Effector memory CD8-positive, alpha-beta T cell (primary cell): ENCODE data around the gene TMSB10.
"Not testable (repeated sequence)": the region's sequence is repeated elsewhere in the genome, so short reads cannot be mapped to it uniquely, and the experiment has no call there.

ENCODE experiments used
- ATAC-seq: fragments of 150-1000 bp; cut with Tn5 transposase; replicated peaks from 2 replicates; pipeline ENCODE4 v1.10.0; 2021; ENCODE audit warnings: mild to moderate bottlenecking, moderate library complexity
- DNase-seq, 3 experiments: peaks; one replicate each; pipeline ENCODE4 v3.0.0; 2021
- H3K27ac Mint-ChIP-seq, 2 donors: one replicate each; pipeline ENCODE4 v1.8.0; 2022; ENCODE audit warnings: mild to moderate bottlenecking in 2 of 2, mixed read lengths in 2 of 2, moderate library complexity in 2 of 2
- H3K27me3 Mint-ChIP-seq, 2 donors: one replicate each; pipeline ENCODE4 v1.8.0; 2022; ENCODE audit warnings: mixed read lengths in 2 of 2
- H3K36me3 Mint-ChIP-seq: one replicate; pipeline ENCODE4 v1.8.0; 2022; ENCODE audit warnings: mild to moderate bottlenecking, moderate library complexity, mixed read lengths; ENCODE audit not compliant: insufficient read depth
- H3K4me1 Mint-ChIP-seq, 2 donors: one replicate each; pipeline ENCODE4 v1.8.0; 2022; ENCODE audit warnings: low read depth in 2 of 2, mixed read lengths in 2 of 2
- H3K4me3 Mint-ChIP-seq, 2 donors: one replicate each; pipeline ENCODE4 v1.8.0; 2022; ENCODE audit warnings: mild to moderate bottlenecking in 2 of 2, mixed read lengths in 2 of 2, moderate library complexity in 2 of 2
- H3K9me3 Mint-ChIP-seq, 2 donors: one replicate each; pipeline ENCODE4 v1.8.0; 2022; ENCODE audit warnings: mixed read lengths in 2 of 2

TMSB10 gene

DNA sequence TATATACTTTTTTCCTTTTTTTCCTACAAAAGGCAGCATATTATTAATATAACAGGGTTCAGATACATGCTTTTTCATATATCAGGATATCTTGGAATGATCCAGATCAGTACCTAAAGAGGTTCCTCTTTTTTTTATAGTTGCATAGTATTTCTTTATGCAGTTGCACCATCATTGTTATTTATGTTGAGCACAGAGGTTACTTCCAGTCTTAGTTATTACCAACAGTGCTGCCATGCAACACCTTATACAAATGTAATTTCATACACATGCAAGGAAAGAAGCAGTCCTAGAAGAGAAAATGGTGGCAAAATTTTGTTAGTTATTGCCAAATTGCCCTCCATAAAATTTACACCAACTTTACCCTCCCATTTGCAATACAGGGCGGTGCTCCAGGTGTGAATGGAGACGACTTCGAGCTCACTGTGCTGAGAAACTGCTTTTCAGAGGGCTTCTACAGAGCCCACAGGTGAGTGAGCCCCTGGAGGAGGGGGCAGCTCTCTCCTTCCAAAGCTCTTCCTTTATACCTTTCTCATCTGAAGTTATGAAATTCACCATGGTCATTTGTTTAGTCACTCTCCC lies 35.5 kb downstream of the TMSB10 start:
- Mint-ChIP-seq H3K4me1 (peaks cover 16 to 30% of the 10 kb centered on the region in 2 donors), H3K36me3 (peaks cover 27% of the 10 kb centered on the region), H3K4me3 (no peak overlapping the region), H3K27me3 (no peaks in the 10 kb centered on the region), H3K9me3 (no peaks in the 10 kb centered on the region), H3K27ac (peak overlapping the region; percentile 79 to 99)
- no peak for DNase-seq
- no peak for ATAC-seq

DNA sequence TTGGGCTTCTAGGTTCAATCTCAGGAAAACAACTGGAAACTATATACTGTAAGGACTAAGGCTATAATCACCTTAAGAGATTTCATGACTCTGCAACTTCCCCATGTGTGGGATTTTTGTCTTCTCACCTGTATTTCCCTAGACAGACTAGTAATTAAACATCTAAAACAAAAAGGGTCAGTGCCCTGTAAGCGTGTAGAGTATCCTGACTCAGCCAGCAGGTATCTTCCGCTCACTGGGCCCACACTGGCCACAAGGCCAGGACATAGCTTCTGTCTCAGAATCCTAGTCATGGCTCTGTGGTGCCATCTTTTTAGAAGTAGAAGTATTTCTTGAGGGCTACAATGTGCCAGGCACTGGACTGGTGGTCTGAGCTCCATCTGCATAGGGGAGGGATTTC lies 36.7 kb downstream of the TMSB10 start:
- Mint-ChIP-seq H3K36me3 (peaks cover 24% of the 10 kb centered on the region), H3K4me3 (no peak overlapping the region), H3K27ac (peak overlapping the region in 1 of 2 donors; percentile 18), H3K27me3 (no peaks in the 10 kb centered on the region), H3K4me1 (peaks cover 25 to 40% of the 10 kb centered on the region in 2 donors), H3K9me3 (no peaks in the 10 kb centered on the region)
- ATAC-seq (no peak), DNase-seq (no peak)

DNA sequence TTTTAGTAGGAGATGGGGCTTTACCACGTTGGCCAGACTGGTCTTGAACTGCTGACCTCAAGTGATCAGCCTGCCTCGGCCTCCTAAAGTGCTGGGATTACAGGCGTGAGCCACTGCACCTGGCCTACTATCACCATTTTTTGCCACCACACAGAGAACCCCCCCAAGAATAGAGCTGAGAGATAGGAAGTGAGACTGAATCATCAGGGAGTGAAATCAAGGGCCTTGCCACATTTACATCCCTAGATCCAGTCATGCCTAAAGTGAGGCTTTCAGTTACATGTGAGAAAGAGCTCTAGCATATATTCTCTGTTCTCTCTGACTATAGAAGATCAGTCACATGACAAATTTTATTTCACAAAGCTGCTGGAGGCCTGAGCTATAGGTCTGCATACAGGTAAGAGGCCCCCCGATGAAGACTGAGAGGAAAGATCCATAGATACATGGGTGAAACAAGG lies 37.5 kb downstream of the TMSB10 start:
- no peak for ATAC-seq
- no peak for DNase-seq
- H3K27me3 Mint-ChIP-seq, result no peaks in the 10 kb centered on the region
- peak overlapping the region in 1 of 2 donors; percentile 18 for H3K27ac Mint-ChIP-seq
- peaks cover 25 to 40% of the 10 kb centered on the region in 2 donors for H3K4me1 Mint-ChIP-seq
- H3K4me3 Mint-ChIP-seq, result no peak overlapping the region
- H3K9me3 Mint-ChIP-seq, result no peaks in the 10 kb centered on the region
- H3K36me3 Mint-ChIP-seq, result peaks cover 18% of the 10 kb centered on the region

DNA sequence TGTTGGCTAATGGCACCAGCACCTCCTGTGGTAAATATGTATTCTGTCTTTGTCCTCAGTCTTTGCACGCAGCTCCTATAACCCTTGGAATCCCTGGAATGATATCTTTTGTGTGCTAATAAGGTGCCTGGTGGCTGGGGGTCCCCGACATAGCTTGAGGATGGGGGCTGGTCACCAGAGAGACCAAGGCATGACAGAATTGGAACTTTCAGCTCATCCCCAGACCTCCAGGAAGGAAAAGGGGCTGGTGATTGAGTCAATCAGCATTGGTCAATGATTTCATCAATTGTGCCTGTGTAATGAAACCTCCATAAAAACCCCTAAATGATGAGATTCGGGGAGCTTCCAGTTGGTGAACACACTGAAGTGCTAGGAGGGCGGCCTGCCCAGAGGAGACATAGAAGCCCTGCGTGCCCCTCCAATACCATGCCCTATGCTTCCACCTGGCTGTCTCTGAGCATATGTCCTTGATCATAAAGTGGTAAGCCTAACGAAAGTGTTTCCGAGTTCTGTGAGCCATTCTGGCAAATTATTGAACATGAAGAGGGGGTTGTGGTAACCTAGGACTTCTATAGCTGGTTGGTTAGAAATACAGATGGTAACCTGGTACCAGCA lies 38.9 kb downstream of the TMSB10 start:
- ATAC-seq, result no peak
- peaks cover 10% of the 10 kb centered on the region for H3K36me3 Mint-ChIP-seq
- no peak overlapping the region for H3K27ac Mint-ChIP-seq
- peak overlapping the region in 1 of 2 donors; percentile 29 for H3K4me3 Mint-ChIP-seq
- no peaks in the 10 kb centered on the region for H3K27me3 Mint-ChIP-seq
- peaks cover 21 to 30% of the 10 kb centered on the region in 2 donors for H3K4me1 Mint-ChIP-seq
- no peaks in the 10 kb centered on the region for H3K9me3 Mint-ChIP-seq
- no peak for DNase-seq

DNA sequence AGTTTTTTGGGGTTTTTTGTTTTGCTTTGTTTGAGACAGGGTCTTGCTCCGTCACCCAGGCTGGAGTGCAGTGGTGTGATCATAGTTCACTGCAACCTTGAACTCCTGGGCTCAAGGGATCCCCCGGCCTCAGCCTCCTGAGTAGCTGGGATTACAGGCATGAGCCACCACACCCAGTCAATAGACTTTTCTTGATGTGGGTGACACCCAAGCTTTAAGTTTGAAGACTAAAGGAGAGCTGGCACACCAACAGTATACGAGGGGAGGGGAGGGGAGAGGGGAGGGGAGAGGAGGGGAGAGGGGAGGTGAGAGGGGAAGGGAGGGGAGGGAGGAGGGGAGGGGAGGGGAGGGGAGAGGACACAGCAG lies 40.4 kb downstream of the TMSB10 start:
- H3K27me3 Mint-ChIP-seq, DNase-seq, H3K9me3 Mint-ChIP-seq: not testable (repeated sequence)
- peak overlapping the region; percentile 76 to 83 for H3K27ac Mint-ChIP-seq
- H3K4me3 Mint-ChIP-seq, result peak overlapping the region; percentile 49 to 62
- ATAC-seq, result peak; percentile 28
- peaks cover 10% of the 10 kb centered on the region for H3K36me3 Mint-ChIP-seq
- H3K4me1 Mint-ChIP-seq, result peaks cover 15 to 23% of the 10 kb centered on the region in 2 donors

DNA sequence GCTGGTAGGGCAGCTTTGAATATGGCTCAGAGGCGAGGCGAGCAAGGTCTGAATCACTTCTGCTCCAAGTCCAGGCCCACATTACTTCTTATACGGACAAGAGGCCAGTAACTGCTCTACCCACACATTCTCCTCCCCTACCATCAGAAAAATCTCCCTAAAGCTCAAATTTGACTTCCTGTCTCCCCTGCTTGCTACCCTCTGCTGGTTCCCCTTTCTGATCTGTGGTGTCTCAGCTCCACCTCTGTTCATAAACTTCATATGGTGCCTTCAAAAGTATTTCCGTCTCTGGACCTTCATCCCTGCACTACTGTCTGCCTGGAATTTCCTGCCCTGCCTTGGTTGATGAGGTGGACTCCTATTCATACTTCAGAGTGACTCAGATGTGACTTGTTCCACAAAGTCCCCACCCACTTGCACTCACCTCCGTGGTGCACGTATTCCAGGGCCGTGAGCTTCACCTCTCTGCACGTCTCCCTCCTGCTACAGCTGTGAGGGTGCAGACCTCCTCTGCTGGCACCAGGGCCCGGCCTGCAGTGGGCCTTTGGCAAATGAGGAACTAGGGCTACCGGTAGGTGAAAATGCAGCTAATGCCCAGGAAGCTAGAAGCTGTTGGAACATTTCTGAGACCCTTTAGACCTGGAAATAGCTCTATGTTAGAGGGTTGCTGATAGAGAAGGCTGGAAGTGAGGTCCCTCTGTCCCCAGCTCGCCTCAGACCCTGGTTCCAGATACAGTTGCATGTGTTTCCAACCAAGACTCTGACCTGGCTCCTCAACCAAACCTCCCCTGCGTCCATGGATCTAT lies 41.0 kb downstream of the TMSB10 start:
- Mint-ChIP-seq H3K27ac (peak overlapping the region; percentile 76 to 83), H3K4me3 (peak overlapping the region; percentile 49 to 50), H3K27me3 (no peaks in the 10 kb centered on the region), H3K36me3 (peaks cover 7% of the 10 kb centered on the region), H3K9me3 (no peaks in the 10 kb centered on the region), H3K4me1 (peaks cover 15 to 23% of the 10 kb centered on the region in 2 donors)
- DNase-seq, result peak in 2 of 3 experiments; percentile 9 to 27
- ATAC-seq, result peak; percentile 85

DNA sequence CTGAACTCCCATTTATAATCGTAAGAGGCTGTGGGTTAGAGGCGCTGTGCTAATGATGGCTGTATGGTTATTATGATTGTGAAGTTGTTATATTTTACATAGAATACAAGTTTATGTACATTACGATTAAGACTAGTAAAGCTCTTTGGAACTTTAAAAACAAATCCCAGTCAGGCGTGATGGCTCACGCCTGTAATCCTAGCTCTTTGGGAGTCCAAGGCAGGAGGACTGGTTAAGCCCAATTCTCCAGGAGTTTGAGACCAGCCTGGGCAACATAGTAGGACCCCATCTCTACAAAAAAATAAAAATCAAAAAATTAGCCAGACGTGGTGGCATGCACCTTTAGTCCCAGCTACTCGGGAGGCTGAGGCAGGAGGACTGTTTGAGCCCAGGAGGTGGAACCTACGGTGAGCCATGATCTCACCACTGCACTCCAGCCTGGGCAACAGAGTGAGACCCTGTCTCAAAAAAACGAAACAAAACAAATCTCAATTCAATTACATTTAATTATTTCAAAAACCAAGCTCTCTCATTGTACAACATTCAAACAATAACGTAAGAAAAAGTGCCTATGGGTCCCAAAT lies 41.6 kb downstream of the TMSB10 start:
- H3K4me1 Mint-ChIP-seq, result peaks cover 15 to 23% of the 10 kb centered on the region in 2 donors
- ATAC-seq (no peak), DNase-seq (no peak)
- peak overlapping the region in 1 of 2 donors; percentile 76 for H3K27ac Mint-ChIP-seq
- H3K4me3 Mint-ChIP-seq, result peak overlapping the region; percentile 49 to 50
- H3K9me3 Mint-ChIP-seq, result no peaks in the 10 kb centered on the region
- peaks cover 6% of the 10 kb centered on the region for H3K36me3 Mint-ChIP-seq
- H3K27me3 Mint-ChIP-seq, result no peaks in the 10 kb centered on the region

DNA sequence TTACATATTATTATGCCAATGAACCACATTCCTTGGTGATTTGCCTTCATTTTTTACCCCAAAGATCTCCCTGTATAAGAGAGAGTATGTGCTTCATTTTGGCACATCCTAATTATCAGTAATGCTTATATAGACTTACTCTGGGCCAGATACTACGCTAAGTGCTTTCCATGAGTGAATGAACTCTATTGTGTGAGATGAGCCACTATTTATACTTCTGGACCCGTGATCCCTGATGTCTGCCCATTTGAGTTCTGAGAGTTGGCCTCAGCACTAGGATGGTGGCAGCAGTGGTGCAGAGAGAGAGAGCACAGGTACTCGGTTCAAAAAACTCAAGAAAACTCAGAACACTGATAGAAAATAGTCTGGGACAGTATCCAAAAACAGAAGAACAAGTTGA lies 48.1 kb downstream of the TMSB10 start:
- Mint-ChIP-seq H3K4me1 (peaks cover 3% of the 10 kb centered on the region in 2 donors), H3K36me3 (peaks cover 10% of the 10 kb centered on the region), H3K9me3 (no peaks in the 10 kb centered on the region), H3K27ac (peak overlapping the region; percentile 0 to 42), H3K4me3 (no peak overlapping the region), H3K27me3 (no peaks in the 10 kb centered on the region)
- DNase-seq, result no peak
- ATAC-seq, result no peak

DNA sequence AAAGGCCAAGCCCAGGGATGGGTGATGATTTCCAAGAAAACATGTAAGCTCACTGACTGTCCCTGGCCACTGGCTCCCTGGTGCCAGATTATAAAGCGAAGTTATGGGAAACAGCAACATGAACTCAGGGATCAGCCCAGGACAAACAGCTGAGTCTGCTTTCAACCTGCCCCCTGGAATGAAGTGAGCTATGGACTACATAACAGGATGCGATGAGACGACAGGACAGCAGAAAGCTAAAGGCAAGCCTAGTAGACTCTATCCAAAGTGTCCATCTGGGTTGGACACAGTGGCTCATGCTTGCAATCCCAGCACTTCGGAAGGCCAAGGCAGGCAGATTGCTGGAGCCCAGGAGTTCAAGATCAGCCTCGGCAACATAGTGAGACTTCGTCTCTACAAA lies 48.9 kb downstream of the TMSB10 start:
- H3K27me3 Mint-ChIP-seq, result no peaks in the 10 kb centered on the region
- no peak overlapping the region for H3K4me3 Mint-ChIP-seq
- no peak for ATAC-seq
- no peak for DNase-seq
- peak overlapping the region; percentile 0 to 42 for H3K27ac Mint-ChIP-seq
- peaks cover 3 to 4% of the 10 kb centered on the region in 2 donors for H3K4me1 Mint-ChIP-seq
- H3K9me3 Mint-ChIP-seq, result no peaks in the 10 kb centered on the region
- peaks cover 10% of the 10 kb centered on the region for H3K36me3 Mint-ChIP-seq
